IMR-90 (cell line): ENCODE measurements around the gene SPEG. TPM values are rescaled to one million over a fixed set of nuclear protein-coding genes. Genes with fewer than 3 reads are reported as not detected.

Experiments
- ATAC-seq: fragments of 200-7000 bp; cut with Tn5 transposase; 2 replicates; pipeline ENCODE4 v1.9.1; 2020; ENCODE audit warnings: low read depth, mild to moderate bottlenecking, moderate library complexity
- BruUV-seq: library from RNA; stranded (reverse); fragments of 400-500 nt; replicated peaks from 2 replicates; lab custom pipeline; 2021; lab: Mats Ljungman, UMichigan
- CTCF ChIA-PET: fragments of 300-600 bp; formaldehyde crosslinking; extraction: SDS; loops from one replicate; lab custom pipeline; 2021; ENCODE audit warnings: antibody characterized with exemption; lab: Yijun Ruan, JAX
- POLR2A ChIA-PET: fragments of 300-600 bp; sonication (Branson Sonifier 250); formaldehyde crosslinking; loops from one replicate; lab custom pipeline; 2022; ENCODE audit warnings: antibody characterized with exemption; ENCODE audit not compliant: unreplicated experiment; lab: Charles Lee
- DNase-seq: peaks from one replicate; pipeline ENCODE4 v3.0.0; 2013
- H2AFZ ChIP-seq: replicated peaks from 2 replicates; pipeline ENCODE3; 2013; ENCODE audit warnings: low read length, mild to moderate bottlenecking; ENCODE audit not compliant: poor library complexity
- H2AK5ac ChIP-seq: 2 replicates; pipeline ENCODE4 v1.6.1; 2013; ENCODE audit warnings: low read depth, low read length, inconsistent platforms
- H2AK9ac ChIP-seq: replicated peaks from 2 replicates; pipeline ENCODE3; 2013; ENCODE audit warnings: mild to moderate bottlenecking, low read depth, low read length, moderate library complexity; ENCODE audit not compliant: poor library complexity
- H2BK120ac ChIP-seq: 2 replicates; pipeline ENCODE4 v1.6.1; 2013; ENCODE audit warnings: low read depth, low read length, inconsistent platforms
- H2BK15ac ChIP-seq: 3 replicates; pipeline ENCODE4 v1.6.1; 2013; ENCODE audit warnings: low read depth, low read length, inconsistent platforms
- H2BK20ac ChIP-seq: 2 replicates; pipeline ENCODE4 v1.6.1; 2013; ENCODE audit warnings: low read depth, mild to moderate bottlenecking, inconsistent platforms, low read length, moderate library complexity
- H2BK5ac ChIP-seq: 2 replicates; pipeline ENCODE4 v1.6.1; 2013; ENCODE audit warnings: mild to moderate bottlenecking, low read depth, low read length, inconsistent platforms; ENCODE audit not compliant: poor library complexity, severe bottlenecking
- H3K14ac ChIP-seq: replicated peaks from 2 replicates; pipeline ENCODE4 v1.6.1; 2013; ENCODE audit warnings: low read depth, low read length, inconsistent platforms
- H3K18ac ChIP-seq: 2 replicates; pipeline ENCODE4 v1.6.1; 2013; ENCODE audit warnings: low read depth, low read length, control low read depth
- H3K23ac ChIP-seq: 2 replicates; pipeline ENCODE4 v1.6.1; 2013; ENCODE audit warnings: low read depth, low read length, inconsistent platforms
- H3K27ac ChIP-seq: 2 replicates; pipeline ENCODE4 v1.5.1; 2013; ENCODE audit warnings: mild to moderate bottlenecking, control low read depth, low read length; ENCODE audit not compliant: insufficient read depth
- H3K27me3 ChIP-seq: 2 replicates; pipeline ENCODE4 v1.6.1; 2013; ENCODE audit warnings: low read length; ENCODE audit not compliant: control insufficient read depth, insufficient read depth
- H3K36me3 ChIP-seq: 2 replicates; pipeline ENCODE4 v1.6.1; 2013; ENCODE audit warnings: low read length, mixed read lengths; ENCODE audit not compliant: control insufficient read depth, insufficient read depth
- H3K4ac ChIP-seq: 2 replicates; pipeline ENCODE4 v1.6.1; 2013; ENCODE audit warnings: low read depth, low read length, inconsistent platforms
- H3K4me1 ChIP-seq: 2 replicates; pipeline ENCODE4 v1.6.1; 2013; ENCODE audit warnings: low read length, mixed read lengths; ENCODE audit not compliant: control insufficient read depth, insufficient read depth
- H3K4me2 ChIP-seq: 2 replicates; pipeline ENCODE4 v1.6.1; 2013; ENCODE audit warnings: low read depth, mild to moderate bottlenecking, control low read depth, low read length, moderate library complexity
- H3K4me3 ChIP-seq: 2 replicates; pipeline ENCODE4 v1.5.1; 2013; ENCODE audit warnings: low read depth, mild to moderate bottlenecking, control low read depth, low read length, moderate library complexity; ENCODE audit not compliant: insufficient read depth
- H3K56ac ChIP-seq: 2 replicates; pipeline ENCODE4 v1.6.1; 2013; ENCODE audit warnings: low read length, inconsistent platforms; ENCODE audit not compliant: insufficient read depth; ENCODE audit errors: extremely low read depth
- H3K79me1 ChIP-seq, 2 experiments: 2 replicates each; pipeline ENCODE4 v1.6.1; 2013; ENCODE audit warnings: low read length in 2 of 2, inconsistent platforms in 1 of 2, low read depth in 1 of 2
- H3K9ac ChIP-seq: 2 replicates; pipeline ENCODE4 v1.6.1; 2013; ENCODE audit warnings: low read depth, low read length, control low read depth
- H3K9me1 ChIP-seq: 2 replicates; pipeline ENCODE4 v1.6.1; 2013; ENCODE audit warnings: low read length, inconsistent platforms; ENCODE audit not compliant: insufficient read depth
- H3K9me3 ChIP-seq: 2 replicates; pipeline ENCODE4 v1.6.1; 2013; ENCODE audit warnings: low read length; ENCODE audit not compliant: control insufficient read depth, insufficient read depth
- H4K20me1 ChIP-seq: 2 replicates; pipeline ENCODE4 v1.6.1; 2013; ENCODE audit warnings: low read length, inconsistent platforms; ENCODE audit not compliant: insufficient read depth
- H4K5ac ChIP-seq: 2 replicates; pipeline ENCODE4 v1.6.1; 2013; ENCODE audit warnings: mild to moderate bottlenecking, low read depth, low read length, control low read depth
- H4K8ac ChIP-seq, 2 experiments: 2 replicates each; pipeline ENCODE4 v1.6.1; 2013; ENCODE audit warnings: low read depth in 2 of 2, low read length in 2 of 2, control low read depth in 1 of 2, inconsistent platforms in 1 of 2
- H4K91ac ChIP-seq: 2 replicates; pipeline ENCODE4 v1.6.1; 2013; ENCODE audit warnings: low read depth, low read length, inconsistent platforms; ENCODE audit not compliant: insufficient read depth
- BHLHE40 ChIP-seq: fragments of 150-350 bp; IDR thresholded peaks from 2 replicates; pipeline ENCODE4 v1.6.1; 2016; ENCODE audit warnings: mild to moderate bottlenecking, low read depth, low read length
- CEBPB ChIP-seq: IDR thresholded peaks from 2 replicates; pipeline ENCODE4 v1.6.1; 2012; ENCODE audit warnings: low read depth, low read length, improper control_type of control experiment
- CHD1 ChIP-seq: IDR thresholded peaks from 2 replicates; pipeline ENCODE4 v1.6.1; 2012; ENCODE audit warnings: low read depth, low read length, improper control_type of control experiment
- CTCF ChIP-seq: conservative IDR thresholded peaks from 2 replicates; pipeline ENCODE4 v1.5.1; 2012; ENCODE audit warnings: mild to moderate bottlenecking, low read depth, low read length, improper control_type of control experiment
- ELK1 ChIP-seq: fragments of 150-350 bp; IDR thresholded peaks from 2 replicates; pipeline ENCODE4 v1.6.1; 2016; ENCODE audit warnings: low read depth, mild to moderate bottlenecking, low read length, moderate library complexity, borderline replicate concordance
- FOS ChIP-seq: fragments of 150-350 bp; IDR thresholded peaks from 2 replicates; pipeline ENCODE4 v1.6.1; 2016; ENCODE audit warnings: low read depth, low read length
- MAFK ChIP-seq: IDR thresholded peaks from 2 replicates; pipeline ENCODE4 v1.6.1; 2012; ENCODE audit warnings: low read depth, low read length, improper control_type of control experiment
- MAZ ChIP-seq: IDR thresholded peaks from 2 replicates; pipeline ENCODE4 v1.6.1; 2012; ENCODE audit warnings: low read depth, mild to moderate bottlenecking, low read length, improper control_type of control experiment, moderate library complexity, borderline replicate concordance
- MXI1 ChIP-seq: IDR thresholded peaks from 2 replicates; pipeline ENCODE4 v1.6.1; 2012; ENCODE audit warnings: low read depth, mild to moderate bottlenecking, low read length, moderate library complexity, borderline replicate concordance
- NFE2L2 ChIP-seq: fragments of 150-350 bp; IDR thresholded peaks from 2 replicates; pipeline ENCODE4 v1.6.1; 2016; ENCODE audit warnings: low read depth, mild to moderate bottlenecking, low read length
- POLR2A ChIP-seq: IDR thresholded peaks from 2 replicates; pipeline ENCODE4 v1.6.1; 2012; ENCODE audit warnings: mild to moderate bottlenecking, low read depth, low read length
- RAD21 ChIP-seq: IDR thresholded peaks from 2 replicates; pipeline ENCODE4 v1.6.1; 2012; ENCODE audit warnings: low read length, improper control_type of control experiment
- RCOR1 ChIP-seq: IDR thresholded peaks from 2 replicates; pipeline ENCODE4 v1.6.1; 2012; ENCODE audit warnings: mild to moderate bottlenecking, low read length, improper control_type of control experiment; ENCODE audit not compliant: insufficient replicate concordance
- RFX5 ChIP-seq: IDR thresholded peaks from 2 replicates; pipeline ENCODE4 v1.8.0; 2012; ENCODE audit warnings: low read depth, mild to moderate bottlenecking, low read length, moderate library complexity
- SMC3 ChIP-seq: fragments of 150-350 bp; IDR thresholded peaks from 2 replicates; pipeline ENCODE4 v1.6.1; 2016; ENCODE audit warnings: low read depth, mild to moderate bottlenecking, antibody characterized with exemption, low read length, moderate library complexity
- WGBS, 2 experiments: methylation state at CpG; one replicate each; pipeline versions ENCODE4 v1.1.5 to v1.1.7; 2013; ENCODE audit warnings: missing lambda C conversion rate in 2 of 2; ENCODE audit not compliant: insufficient read length in 1 of 2; ENCODE audit errors: extremely low coverage in 2 of 2; 5-methylcytosine and 5-hydroxymethylcytosine counted together
- dilution Hi-C: fragments of 300-500 bp; cut with HindIII; formaldehyde crosslinking; loops from one replicate; pipeline ENCODE4 v1.14.3; 2018; ENCODE audit warnings: low sequenced_read_pairs; ENCODE audit not compliant: unreplicated experiment
- in situ Hi-C: fragments of 300-500 bp; cut with MboI; formaldehyde crosslinking; loops from 3 replicates; pipeline ENCODE4 v1.14.3; 2019; ENCODE audit warnings: low sequenced_read_pairs, inconsistent platforms, mixed read lengths
- intact Hi-C: fragments of 100-400 bp; cut with micrococcal nuclease; formaldehyde crosslinking; loops from 2 replicates; pipeline ENCODE4 v1.10.0; 2022
- polyA plus RNA-seq, 3 experiments: library from polyadenylated mRNA; depleted of rRNA; stranded (reverse); fragments of >200 nt; gene quantifications; 2 replicates each; pipeline ENCODE4 v1.2.3, GENCODE V29; 2012; ENCODE audit warnings: low replicate concordance in 1 of 3
- total RNA-seq: library from RNA; depleted of rRNA; stranded (reverse); fragments of >200 nt; gene quantifications from 2 replicates; pipeline ENCODE4 v1.2.3, GENCODE V29; 2012
- TF ChIP-seq, protein P1 (sequence below): fragments of 150-350 bp; IDR thresholded peaks from 2 replicates; pipeline ENCODE4 v1.6.1; 2017; ENCODE audit warnings: mild to moderate bottlenecking, antibody characterized with exemption, low read length, low read depth

SPEG gene
- total and polyA plus RNA-seq, 2 of the 4 experiments (the other 2 are of a cell fraction): 6.8 to 81.6 TPM

DNA sequence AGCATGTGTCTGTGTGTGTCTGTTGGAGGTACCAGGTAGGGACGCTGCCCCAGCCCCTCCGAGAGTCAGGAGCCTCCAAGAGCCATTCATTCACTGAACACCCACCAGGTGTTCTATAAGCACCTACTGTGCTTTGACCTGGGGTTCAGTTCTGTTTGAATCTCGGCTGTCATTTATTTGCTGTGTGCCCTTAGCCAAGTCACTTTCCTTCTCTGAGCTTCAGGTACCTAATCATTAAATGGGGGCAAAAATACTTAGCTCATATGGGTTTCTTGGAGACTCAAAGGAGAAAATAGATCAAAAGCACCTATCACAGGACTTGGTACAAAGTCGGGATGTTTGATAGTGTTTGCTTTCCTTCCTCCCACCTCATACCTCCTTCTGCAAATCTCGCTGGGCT, 92.8 kb downstream of the SPEG start:
- Histone ChIP-seq H4K5ac (no peak overlapping the region), H3K23ac (no peak overlapping the region), H3K9ac (no peak overlapping the region), H3K56ac (no peak overlapping the region), H3K18ac (no peak overlapping the region), H2BK20ac (no peak overlapping the region), H2AK5ac (no peak overlapping the region), H3K4me1 (peaks cover 3% of the 10 kb centered on the region), H3K9me3 (no peaks in the 10 kb centered on the region), H3K14ac (no peak overlapping the region), H2BK120ac (no peak overlapping the region), H3K27ac (no peak overlapping the region), H2AFZ (no peak overlapping the region), H2BK5ac (no peak overlapping the region), H3K4ac (no peak overlapping the region), H4K20me1 (no peaks in the 10 kb centered on the region), H3K9me1 (no peaks in the 10 kb centered on the region), H2AK9ac (no peak overlapping the region), H4K8ac (no peak overlapping the region), H3K36me3 (no peaks in the 10 kb centered on the region), H4K91ac (no peak overlapping the region), H3K27me3 (peaks cover 58% of the 10 kb centered on the region), H3K4me2 (no peak overlapping the region), H2BK15ac (no peak overlapping the region), H3K4me3 (no peak overlapping the region), H3K79me1 (no peaks in the 10 kb centered on the region)
- TF ChIP-seq RFX5: no peak
- no peak for TF ChIP-seq POLR2A
- TF ChIP-seq NFE2L2: no peak
- no peak for TF ChIP-seq CHD1
- no peak for TF ChIP-seq FOS
- no peak for TF ChIP-seq BHLHE40
- no peak for TF ChIP-seq CTCF
- TF ChIP-seq RAD21: no peak
- TF ChIP-seq MAZ: no peak
- TF ChIP-seq MXI1: no peak
- TF ChIP-seq MAFK: no peak
- no peak for TF ChIP-seq CEBPB
- TF ChIP-seq RCOR1: no peak
- TF ChIP-seq, protein P1, sequence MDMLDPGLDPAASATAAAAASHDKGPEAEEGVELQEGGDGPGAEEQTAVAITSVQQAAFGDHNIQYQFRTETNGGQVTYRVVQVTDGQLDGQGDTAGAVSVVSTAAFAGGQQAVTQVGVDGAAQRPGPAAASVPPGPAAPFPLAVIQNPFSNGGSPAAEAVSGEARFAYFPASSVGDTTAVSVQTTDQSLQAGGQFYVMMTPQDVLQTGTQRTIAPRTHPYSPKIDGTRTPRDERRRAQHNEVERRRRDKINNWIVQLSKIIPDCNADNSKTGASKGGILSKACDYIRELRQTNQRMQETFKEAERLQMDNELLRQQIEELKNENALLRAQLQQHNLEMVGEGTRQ: no peak
- no peak for TF ChIP-seq ELK1
- no peak for TF ChIP-seq SMC3
- CTCF ChIA-PET: interaction anchor here (0.6 to 1.9 kb wide), 2 partner anchors 32 to 182 kb away, joined by 3 to 6 read pairs; a partner anchor contains a TSS
- BruUV-seq: no TSS peak
- dilution Hi-C loops: no loop called here
- in situ Hi-C loops: no loop called here
- intact Hi-C loops: no loop called here
- POLR2A ChIA-PET: no interaction called here
- no peak for DNase-seq
- no peak for ATAC-seq
- WGBS, 2 experiments: no CpG with 5 or more reads among the region's 5 CpGs
